GM21737 (cell line): Measurements from ENCODE around the gene PDE6A.
"Not testable (repeated sequence)": the region's sequence is repeated elsewhere in the genome, so short reads cannot be mapped to it uniquely, and the experiment has no call there.

ENCODE experiments used
- ATAC-seq: cut with Tn5 transposase; IDR thresholded peaks from one replicate; pipeline ENCODE4 v1.9.1; 2021; ENCODE audit warnings: mild to moderate bottlenecking, moderate library complexity; ENCODE audit not compliant: unreplicated experiment

The PDE6A gene

DNA sequence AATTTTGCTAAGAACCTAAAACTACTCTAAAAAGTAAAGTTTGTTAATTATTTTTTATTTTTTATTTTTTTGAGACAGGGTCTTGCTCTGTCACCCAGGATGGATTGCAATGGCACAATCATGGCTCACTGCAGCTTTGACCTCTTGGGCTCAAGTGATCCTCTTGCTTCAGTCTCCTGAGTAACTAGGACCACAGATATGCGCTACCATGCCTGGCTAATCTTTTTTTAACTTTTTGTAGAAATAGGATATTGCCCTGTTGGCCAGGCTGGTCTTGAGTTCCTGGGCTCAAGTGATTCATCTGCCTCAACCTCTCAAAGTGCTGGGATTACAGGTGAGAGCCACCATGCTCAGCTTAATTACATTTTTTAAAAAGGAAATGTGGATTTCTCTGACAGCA, 45.8 kb downstream of the PDE6A start:
- no peak for ATAC-seq

DNA sequence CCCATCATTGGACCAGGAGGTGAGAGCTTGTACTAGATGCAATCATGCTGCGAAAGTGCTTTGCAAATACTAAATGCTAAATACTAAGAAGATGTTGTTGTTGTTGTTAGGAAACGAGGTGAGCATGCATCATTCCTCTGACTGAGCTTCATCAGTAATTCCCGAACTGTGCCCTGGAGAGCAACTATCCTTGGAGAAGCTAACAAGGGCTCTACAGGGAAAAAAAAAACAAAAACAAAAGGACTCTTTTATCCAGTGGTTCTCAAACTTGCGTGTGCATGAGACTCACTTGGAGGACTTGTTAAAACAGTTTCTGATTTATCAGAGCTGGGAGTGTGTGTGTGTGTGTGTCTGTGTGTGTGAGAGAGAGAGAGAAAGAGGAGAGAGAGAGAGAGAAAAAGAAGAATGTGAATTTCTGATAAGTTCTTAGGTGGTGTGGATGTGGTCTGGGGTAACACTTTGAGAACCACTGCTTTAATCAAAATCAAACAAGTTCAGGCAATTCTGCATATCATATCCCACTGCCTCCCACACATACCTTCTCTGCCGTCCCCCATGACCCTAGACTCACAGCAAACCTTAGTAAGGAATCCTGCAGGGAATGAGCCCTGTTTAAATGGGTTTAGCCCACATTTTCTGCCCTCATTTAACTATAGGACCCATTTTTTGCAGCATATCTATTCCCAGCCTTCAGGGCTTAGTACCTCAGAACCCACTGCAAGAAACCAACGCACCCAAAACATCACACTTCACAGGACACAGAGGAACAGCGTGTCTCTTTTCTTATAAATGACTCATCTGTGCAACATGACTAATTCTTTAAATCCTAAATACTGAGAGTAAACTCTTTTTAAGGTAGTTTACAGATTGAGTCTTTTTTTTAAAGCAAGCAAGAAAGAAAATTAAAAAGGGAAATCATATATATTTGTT, 48.9 kb downstream of the PDE6A start:
- no peak for ATAC-seq

DNA sequence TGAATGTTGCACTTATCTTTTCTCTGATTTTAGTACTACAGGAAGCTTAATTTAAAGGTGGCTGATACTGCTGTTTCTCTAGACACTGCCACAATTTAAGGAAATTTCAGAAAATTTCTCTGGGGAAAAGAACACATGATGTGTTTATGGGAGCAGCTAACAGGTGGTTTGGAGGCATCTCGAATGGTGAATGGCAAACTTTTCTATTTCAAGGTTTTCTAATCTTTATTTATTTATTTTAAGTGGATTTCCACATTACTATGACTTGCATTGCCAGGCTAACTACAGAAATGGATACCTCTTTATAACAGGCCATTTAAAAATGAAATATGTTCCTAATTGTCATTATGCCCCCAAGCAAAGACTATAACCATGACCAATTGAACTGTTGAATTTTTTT, 50.4 kb downstream of the PDE6A start:
- no peak for ATAC-seq

DNA sequence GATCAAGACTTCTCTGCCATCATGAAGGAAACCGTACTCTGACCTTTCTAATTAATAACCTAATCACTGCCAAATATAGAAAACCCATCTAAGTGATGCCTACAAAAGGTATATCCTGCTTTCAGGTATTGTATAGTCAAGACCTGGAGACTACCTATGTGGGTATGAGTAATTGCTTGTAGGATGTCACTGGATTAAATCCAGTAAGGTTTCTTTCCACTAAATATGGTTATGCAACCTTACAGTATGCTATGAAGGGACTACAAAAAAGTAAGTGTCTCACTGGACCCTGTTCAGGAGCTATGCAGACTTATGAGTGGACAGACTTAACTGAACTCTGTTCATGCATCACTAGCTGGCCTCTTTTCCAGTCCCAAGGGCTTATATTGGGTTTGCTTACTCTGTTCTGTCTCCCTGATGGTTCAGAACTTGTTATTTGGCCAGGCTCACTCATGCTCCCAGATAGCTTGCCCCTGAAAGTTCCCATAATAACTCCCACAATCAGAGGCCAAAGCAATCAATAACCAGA, 51.1 kb downstream of the PDE6A start:
- no peak for ATAC-seq

DNA sequence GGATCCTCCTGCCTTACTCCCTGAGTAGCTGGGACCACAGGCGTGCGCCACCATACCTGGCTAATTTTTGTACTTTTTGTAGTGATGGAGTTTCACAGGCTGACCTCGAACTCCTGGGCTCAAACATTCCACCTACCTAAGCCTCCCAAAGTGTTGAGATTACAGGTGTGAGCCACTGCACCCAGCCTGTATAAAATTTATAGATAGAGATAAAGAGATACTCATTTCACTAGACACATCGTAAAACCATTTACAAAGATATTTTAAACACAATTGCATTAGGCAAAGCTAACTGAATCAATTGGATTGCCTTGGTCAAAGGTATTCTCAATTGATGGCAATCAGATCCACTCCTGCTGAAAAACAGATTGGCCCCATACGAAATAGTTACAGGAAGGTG, 52.0 kb downstream of the PDE6A start:
- no peak for ATAC-seq

DNA sequence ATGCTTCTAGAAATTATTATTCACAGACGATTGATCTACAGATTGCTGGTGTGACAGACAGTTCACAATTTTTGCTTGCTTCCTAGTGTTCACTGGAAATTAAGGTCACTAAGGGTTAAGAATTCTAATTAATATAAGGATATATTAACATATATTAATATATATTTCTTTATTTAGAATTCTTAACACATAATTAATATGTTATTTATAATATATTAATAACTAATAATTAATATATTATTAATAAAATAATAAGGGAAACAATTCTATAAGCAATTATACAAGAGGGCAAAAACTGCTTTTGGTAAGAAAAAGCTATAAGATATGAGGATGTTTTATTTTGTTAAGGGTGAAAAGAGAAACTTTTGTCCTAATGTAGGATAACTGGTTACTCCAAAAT, 56.3 kb downstream of the PDE6A start:
- no peak for ATAC-seq

DNA sequence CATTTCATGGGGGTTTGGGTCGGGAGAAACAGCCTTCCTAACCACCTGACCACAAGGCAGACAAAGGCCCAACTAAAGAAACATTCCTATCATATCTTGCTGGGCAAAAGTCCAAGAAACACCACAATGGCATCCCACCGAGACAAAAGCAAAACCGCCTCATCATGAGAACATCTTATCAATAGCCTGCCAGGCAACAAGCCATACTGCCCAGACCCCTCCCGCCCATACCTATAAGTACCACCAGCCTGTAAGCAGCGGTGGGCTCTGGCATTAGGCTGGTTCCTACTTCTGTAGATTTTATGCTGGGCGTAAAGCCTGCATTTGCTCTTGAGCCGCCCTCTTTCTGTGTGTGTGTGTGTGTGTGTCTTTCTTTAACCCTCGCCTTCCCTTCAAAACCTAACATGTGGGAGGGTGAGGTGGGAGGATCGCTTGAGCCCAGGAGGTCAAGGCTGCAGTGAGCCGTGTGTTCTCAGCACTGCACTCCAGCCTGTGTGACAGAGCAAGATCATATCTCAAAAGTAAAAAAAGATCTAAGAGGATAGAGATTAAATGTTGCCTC, 56.9 kb downstream of the PDE6A start:
- no peak for ATAC-seq

DNA sequence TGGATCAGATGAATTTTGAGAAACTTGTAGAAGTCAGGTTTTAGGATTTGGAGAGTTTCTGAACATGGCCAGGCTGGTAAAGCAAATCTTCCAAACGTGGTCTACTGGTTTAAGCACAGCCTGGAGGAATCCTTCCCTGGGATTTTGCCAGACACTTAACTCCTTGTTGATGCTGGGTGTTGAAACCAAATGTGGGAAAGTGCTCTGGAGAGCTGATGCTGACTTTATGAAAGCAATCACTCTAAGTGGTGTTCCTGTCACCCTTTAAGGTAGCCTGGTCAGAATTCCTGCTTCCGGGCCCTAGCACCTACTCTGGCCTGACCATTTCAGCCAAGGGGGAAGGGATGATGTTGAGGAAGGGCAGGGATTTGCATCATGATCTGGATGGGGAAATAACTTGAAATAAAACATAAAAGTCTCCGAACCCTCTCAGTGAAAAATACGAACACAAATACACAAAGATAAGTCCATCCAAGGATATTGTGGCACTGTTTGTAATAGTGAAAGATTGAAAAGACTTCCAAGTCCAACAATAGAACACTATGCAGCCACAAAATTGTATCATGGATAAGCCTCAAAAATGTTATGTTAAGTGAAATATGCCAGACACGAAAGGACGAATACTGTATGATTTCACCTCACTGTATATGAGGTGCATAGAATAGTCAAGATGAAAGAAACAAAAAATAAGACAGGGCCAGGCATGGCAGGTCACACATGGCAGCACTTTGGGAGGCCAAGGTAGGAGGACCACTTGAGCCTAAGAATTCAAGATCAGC, 57.7 kb downstream of the PDE6A start:
- ATAC-seq = no peak

DNA sequence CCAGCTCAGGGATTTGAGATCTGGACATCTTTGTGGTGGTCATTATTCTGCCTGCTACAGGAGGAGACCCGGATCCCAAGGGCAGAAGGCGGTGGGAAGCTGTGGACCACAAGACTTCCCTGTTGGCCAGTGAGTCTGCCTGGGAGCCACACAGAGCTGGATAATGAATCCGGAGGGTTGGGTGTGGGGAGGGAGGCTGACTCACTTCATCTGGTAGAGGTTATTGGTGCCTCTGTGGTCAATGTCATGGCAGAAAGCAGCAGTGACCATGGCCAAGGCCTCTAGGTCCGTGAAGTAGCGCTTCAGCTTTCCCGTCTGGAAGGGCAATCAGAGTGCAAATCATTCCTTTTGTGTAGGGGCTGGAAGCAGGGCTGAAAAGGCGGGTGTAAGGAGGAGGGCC, 58.5 kb downstream of the PDE6A start:
- ATAC-seq = no peak

DNA sequence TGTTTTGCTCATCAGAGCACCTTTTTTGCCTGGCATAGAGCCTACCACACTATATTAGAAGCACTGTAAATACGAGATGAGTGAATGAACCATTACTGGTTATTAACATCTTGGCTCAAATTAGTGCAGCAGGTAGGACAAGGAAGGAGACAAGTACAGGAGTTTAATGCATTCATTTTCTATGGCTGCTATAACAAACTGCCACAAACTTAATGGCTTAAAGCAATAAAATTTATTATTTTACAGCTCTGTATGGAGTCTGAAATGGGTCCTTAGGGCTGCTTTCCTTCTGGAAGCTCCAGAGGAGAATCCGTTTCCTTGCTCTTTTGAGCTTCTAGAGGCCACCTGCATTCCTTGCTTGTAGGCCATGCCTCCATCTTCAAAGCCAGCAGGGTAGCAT, 59.1 kb downstream of the PDE6A start:
- no peak for ATAC-seq

DNA sequence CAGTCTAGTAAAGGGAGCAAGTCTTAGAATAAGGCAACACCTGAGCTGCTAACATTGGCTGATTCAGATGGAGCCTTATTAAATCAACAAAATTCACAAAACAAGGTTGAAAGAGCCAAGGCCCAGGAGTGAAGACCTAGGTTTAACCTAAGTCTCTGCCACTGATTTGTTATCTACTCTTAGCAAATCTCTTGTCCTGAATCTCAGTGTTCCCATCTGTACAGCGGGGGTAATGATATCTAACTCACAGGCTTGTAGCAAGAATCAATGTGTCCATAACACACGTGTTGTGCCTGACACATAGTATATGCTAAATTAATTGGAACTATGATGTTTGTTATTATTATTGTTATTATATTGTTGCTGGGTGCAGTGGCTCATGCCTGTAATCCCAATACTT, 61.0 kb downstream of the PDE6A start:
- ATAC-seq = no peak

DNA sequence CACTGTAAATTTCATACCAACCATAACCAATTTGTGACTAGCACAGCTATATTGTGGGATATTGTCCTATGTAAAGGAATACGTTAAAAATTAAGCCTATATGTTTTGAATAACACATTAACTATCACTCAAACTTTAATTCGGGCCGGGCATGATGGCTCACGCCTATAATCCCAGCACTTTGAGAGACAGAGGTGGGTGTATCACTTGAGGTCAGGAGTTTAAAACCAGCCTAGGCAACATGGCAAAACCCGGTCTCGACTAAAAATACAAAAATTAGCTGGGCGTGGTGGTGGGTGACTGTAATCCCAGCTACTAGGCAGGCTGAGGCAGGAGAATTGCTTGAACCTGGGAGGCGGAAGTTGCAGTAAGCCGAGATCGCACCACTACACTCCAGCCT, 62.0 kb downstream of the PDE6A start:
- ATAC-seq = not testable (repeated sequence)

DNA sequence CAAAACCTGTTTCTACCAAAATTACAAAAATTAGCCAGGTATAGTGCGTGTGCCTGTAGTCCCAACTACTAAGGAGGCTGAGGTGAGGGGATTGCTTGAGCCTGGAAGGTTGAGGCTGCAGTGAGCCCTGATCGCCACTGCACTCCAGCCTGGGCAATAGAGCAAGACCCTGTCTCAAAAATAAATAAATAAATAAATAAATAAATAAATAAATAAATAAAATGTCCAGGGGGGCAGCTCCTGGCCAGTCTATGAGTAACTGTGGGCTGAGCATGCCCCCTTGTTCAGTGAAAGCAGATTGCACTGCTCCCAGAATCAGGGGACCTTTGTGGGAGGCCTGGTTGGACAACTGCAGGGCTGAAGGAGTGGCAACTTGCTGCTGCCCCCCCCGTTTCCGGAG, 62.7 kb downstream of the PDE6A start:
- no peak for ATAC-seq

DNA sequence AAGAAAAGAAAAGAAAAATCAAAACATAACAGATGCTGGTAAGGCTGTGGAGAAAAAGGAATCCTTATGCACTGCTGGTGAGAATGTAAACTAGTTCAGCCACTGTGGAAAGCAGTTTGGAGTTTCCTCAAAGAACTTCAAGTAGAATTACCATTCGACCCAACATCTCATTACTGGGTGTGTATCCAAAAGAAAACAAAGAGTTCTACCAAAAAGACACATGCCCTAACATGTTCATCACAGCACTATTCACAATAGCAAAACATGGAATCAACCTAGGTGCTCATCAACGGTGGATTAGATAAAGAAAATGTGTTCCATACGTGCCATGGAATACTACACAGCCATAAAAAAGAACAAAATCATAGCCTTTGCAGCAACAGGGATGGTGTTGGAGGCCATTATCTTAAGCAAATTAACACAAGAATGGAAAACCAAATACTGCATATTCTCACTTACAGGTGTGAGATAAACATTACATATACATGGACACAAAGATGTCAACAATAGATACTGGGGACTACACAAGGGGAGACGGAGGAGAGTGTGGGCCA, 63.4 kb downstream of the PDE6A start:
- ATAC-seq = no peak

DNA sequence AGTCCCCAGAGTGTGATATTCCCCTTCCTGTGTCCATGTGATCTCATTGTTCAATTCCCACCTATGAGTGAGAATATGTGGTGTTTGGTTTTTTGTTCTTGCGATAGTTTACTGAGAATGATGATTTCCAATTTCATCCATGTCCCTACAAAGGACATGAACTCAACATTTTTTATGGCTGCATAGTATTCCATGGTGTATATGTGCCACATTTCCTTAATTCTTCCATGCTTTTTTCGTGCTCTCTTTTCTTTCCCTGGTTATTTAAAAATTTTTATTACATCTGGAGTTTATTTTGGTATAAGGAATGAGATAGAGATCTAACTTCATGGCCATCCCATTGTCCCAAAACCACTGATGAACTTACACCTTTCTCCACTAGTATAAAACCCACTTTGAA, 65.0 kb downstream of the PDE6A start:
- not testable (repeated sequence) for ATAC-seq

DNA sequence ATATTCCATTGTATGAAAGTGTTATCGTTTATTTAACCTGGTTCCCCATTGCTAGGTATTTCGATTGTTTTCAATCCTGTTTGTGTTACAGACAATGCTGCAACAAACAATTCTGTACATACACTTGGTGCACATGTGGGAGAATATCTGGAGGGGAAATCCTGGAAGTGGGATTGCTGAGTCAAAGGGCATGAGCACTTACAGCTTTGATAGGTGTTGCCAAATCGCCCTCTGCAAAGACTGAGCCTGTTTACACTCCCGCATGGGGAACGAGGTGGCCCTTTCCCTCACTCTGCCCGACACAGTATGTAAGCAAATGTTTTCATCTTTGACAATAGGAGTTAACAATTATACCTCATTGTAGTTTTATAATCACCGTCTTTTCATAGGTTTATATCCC, 66.2 kb downstream of the PDE6A start:
- ATAC-seq = no peak

DNA sequence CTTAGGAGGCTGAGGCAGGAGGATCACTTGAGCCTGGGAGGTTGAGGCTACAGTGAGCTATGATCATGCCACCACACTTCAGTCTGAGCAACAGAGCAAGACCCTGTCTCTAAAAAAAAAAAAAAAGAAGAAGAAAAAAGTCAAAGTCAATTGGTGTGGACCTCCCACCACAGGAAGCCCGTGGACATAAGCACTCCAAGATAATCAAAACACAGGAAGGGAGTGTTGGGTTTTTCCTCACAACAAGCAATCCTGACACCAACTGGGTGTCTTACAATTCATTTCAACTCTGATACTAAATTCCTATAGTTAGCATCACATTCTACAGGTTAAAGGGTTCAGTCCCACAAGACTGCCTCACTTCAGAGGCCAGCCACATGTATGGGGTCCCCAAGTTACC, 70.7 kb downstream of the PDE6A start:
- ATAC-seq = no peak

DNA sequence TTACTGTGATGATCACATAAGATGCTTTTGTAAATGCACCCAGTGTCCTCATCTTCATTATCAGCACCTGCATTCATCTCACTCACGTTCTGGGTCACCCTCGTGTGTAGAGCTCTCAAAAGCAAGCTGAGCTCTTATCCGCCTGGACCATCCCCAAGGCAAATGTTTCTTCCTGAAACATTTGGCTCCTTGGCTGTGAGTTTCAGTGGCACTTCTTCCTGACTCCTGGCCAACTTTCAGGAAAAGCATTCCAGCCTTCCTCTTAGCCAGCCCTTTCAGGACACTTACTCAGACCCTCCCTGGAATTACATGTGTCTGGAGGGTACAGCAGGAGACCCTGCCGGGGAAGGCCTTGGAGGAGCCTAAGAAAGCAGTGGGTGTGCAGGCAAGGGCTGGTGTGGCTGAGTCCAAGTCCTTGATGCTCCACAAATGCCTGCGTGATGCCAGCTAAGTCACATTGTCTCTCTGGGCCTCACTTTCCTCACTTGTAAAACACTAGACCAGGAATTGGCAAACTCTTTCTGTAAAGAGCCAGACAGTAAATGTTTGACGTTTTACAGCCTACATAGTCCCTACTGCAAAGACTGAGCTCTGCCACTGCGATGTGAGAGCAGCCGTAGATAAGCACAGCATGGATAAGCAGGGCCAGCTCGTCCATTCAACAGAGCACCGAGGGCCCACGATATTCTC, 72.1 kb downstream of the PDE6A start:
- ATAC-seq = no peak

DNA sequence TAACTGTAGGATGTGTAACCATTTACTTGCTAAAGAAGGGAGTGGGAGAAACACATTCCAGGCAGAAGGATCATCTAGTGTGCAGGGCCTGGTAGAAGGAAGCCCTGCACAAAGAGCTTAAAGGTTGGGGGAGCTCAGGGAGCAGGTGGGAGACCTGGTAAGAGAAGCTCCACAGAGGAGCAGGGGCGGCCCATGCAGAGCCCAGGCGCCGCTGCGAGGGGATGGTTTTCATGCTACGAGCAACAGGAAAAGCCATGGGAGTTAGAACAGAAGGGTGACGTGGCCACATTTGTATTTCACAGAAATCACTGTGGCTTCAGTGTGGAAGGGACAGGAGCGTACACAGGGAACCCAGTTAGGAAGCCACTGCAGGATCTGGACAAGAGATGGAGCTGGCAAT, 73.1 kb downstream of the PDE6A start:
- no peak for ATAC-seq

DNA sequence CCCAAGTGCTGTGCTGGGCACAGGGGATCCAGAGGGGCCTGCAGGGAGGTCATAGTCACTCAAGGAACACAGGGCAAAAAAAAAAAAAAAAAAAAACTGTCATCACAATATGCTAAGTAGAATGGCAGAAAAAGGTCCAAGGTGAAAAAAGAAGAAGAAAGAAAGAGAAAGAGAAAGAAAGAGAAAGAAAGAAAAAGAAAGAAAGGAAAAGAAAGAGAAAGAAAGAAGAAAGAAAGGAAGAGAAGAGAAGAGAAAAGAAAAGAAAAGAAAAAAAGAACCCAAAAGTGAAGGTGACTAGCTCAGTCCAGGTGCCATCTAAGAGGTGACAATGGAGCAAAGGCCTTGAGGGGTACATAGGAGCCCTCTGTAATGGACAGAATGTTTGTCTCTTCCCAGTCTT, 73.9 kb downstream of the PDE6A start:
- ATAC-seq = no peak

DNA sequence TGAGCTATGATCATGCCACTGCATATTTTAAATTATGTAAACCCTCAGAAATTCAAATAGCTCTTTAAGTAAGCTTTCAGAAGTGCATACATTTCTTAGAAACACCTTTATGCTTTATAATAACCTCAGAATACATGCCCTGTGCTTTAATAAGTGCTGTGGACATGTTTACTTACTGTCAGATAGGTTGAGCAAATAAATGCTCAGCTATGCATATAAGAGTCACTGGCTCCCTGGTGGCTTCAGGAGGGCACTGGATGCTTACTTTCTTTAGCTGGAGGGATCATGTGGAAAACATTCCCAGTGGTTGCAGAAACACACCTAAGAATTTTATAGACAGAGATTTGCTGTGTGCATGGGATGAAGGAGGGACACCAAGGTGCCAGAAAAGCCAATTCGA, 74.4 kb downstream of the PDE6A start:
- ATAC-seq = no peak
